Omental fat pad (tissue), 4 donors: ENCODE measurements around the gene PDE11A. TPM values are rescaled to one million over a fixed set of nuclear protein-coding genes. Genes with fewer than 3 reads are reported as not detected.
"Not testable (repeated sequence)": the region's sequence is repeated elsewhere in the genome, so short reads cannot be mapped to it uniquely, and the experiment has no call there.

Experiments used
- ATAC-seq: fragments of 150-250 bp; one replicate; pipeline ENCODE4 v1.9.1; 2016; ENCODE audit warnings: mild to moderate bottlenecking, moderate library complexity; ENCODE audit not compliant: low FRiP score
- DNase-seq: peaks from one replicate; pipeline ENCODE4 v3.0.0-alpha.2; 2019; ENCODE audit warnings: low spot score
- total RNA-seq, 4 donors: library from RNA; depleted of rRNA; stranded (reverse); fragments of >200 nt; gene quantifications; one replicate each; pipeline ENCODE4 v1.1.0, GENCODE V29; 2016
- TF ChIP-seq, protein P1 (sequence below), 3 donors: fragments of 450-650 bp; IDR thresholded peaks; one replicate each; pipeline ENCODE4 v1.5.1; 2016 to 2017; ENCODE audit warnings: antibody characterized with exemption in 3 of 3, mild to moderate bottlenecking in 3 of 3, moderate library complexity in 2 of 3

PDE11A gene
- total RNA-seq, 4 donors from 2014 or later: 0.16 to 0.65 TPM; not detected in 2

DNA sequence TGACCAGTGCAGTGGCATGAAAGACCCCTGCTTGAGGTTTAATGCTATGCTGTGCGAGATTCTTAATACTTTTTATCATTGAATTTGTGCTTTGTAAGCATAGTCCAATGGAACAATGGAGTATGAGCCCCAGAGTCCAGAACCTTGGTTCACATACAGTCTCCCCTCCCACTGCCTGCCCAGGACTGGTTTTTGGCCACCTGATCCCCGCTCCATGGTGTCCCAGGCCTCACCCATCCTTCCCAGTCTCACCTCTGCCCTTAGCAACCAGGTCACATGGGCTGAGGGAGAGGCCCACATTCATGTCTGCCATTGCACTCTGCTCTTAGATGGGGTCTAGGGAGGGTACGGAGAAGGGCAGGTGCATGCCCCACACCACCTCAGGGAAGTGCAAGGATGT, 6.3 kb downstream of the PDE11A start:
- TF ChIP-seq, protein P1, sequence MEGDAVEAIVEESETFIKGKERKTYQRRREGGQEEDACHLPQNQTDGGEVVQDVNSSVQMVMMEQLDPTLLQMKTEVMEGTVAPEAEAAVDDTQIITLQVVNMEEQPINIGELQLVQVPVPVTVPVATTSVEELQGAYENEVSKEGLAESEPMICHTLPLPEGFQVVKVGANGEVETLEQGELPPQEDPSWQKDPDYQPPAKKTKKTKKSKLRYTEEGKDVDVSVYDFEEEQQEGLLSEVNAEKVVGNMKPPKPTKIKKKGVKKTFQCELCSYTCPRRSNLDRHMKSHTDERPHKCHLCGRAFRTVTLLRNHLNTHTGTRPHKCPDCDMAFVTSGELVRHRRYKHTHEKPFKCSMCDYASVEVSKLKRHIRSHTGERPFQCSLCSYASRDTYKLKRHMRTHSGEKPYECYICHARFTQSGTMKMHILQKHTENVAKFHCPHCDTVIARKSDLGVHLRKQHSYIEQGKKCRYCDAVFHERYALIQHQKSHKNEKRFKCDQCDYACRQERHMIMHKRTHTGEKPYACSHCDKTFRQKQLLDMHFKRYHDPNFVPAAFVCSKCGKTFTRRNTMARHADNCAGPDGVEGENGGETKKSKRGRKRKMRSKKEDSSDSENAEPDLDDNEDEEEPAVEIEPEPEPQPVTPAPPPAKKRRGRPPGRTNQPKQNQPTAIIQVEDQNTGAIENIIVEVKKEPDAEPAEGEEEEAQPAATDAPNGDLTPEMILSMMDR (IDR thresholded peaks at IDR 0.05): no peak
- ATAC-seq (no peak), DNase-seq (no peak)

DNA sequence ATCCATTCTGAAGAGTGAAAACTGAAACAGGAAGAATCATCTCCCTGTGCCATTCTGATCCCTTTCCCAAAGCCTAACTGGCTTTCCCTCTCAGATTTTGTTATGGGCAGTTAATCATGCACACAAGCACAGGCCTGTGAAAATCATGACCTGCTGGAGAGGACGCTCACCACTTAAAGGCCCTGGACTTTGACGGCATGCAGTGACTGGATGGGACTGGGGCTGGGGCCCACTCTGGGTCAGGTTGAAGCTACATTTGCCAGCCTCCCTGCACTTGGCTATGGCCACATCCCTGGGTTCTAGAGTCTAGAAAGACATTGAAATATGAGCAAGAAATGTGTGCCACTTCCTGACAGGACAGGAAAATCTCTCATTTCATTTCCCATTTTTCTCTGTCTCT, 12.9 kb downstream of the PDE11A start:
- TF ChIP-seq, protein P1 (IDR thresholded peaks at IDR 0.05): no peak
- DNase-seq: no peak
- ATAC-seq: no peak

DNA sequence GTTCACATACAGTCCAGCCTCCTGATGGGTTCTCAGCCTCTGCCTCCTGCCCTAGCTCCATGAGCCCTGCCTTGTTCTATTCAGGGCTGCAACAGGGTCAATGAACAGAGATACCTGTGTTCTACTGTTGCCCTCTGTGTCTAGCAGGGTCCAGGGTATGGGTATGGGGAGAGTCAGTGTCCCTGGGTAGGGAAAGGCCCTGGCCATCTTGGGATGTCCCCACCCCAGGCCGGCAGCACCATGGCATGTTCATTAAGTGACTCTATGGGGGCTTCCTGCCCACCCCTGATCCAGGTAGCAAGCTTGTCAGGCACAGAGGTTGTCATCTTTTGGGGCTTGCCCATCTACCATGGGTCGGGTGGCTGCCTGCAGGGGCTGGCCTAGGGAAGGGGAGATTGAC, 13.5 kb downstream of the PDE11A start:
- no peak for ATAC-seq
- TF ChIP-seq, protein P1 (IDR thresholded peaks at IDR 0.05): no peak
- DNase-seq: no peak

DNA sequence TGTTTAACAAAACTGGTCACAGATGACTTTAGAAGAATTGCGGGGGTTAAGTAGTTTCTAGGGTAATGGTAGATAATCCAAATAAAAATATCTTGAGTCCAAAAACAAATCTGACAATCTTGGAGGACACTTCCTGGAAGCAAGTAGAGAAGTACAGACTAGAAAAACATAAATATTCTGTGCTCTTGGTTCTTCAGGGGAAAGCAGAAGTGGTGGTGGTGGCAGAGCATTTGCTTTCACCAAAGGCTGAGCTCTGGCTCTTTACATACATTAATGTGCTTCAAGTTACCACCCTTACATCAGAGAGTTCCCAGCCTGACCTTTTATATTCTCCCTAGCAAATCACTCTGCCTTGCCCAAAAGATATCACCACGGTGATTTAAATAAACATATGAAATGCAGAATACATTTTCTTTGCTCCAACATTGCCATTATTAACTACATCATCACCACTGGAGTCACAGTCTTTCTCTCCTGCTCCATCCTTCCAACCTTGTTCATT, 15.3 kb downstream of the PDE11A start:
- TF ChIP-seq, protein P1 (IDR thresholded peaks at IDR 0.05): no peak
- no peak for DNase-seq
- no peak for ATAC-seq

DNA sequence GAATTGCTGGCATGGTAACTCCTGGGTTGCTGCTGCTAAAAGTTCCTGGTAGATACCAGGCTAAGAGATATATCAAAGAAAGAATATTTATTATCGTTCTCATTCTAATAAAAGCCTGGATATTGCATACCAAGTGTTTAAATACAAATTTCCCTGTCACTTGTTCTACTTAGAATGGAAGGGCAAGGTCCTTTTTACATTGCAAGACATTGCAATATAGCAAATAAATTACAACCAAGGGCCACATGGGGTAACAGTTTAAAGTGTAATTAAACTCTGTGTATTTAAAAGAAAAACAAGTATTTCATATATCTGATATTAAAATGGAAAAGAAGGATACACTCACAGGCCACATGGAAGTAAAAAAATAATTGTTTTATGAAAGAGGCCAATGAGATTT, 16.2 kb downstream of the PDE11A start:
- ATAC-seq (no peak), DNase-seq (no peak)
- TF ChIP-seq, protein P1 (IDR thresholded peaks at IDR 0.05): no peak

DNA sequence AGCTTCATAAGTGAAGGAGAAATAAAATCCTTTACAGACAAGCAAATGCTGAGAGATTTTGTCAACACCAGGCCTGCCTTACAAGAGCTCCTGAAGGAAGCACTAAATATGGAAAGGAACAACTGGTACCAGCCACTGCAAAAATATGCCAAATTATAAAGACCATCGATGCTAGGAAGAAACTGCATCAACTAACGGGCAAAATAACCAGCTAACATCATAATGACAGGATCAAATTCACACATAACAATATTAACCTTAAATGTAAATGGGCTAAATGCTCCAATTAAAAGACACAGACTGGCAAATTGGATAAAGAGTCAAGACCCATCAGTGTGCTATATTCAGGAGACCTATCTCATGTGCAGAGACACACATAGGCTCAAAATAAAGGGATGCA, 21.3 kb downstream of the PDE11A start:
- DNase-seq, ATAC-seq: not testable (repeated sequence)

DNA sequence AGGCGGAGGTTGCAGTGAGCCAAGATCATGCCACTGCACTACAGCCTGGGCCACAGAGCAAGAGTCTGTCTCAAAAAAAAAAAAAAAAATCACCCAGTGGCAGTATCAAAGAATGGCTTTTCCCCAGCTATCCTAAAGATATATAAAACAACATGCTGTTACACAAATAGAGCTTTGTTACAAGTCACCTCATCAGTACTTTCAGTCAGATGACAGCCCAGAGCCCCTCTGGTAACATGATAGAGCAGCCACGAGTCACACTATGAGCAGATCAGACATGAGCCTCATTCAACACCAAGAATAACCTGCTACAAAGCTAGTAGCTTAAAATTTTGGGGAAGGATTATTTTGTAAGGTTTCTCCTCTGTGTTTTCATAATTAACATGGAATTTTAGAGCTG, 25.2 kb downstream of the PDE11A start:
- DNase-seq (no peak), ATAC-seq (no peak)
- TF ChIP-seq, protein P1 (IDR thresholded peaks at IDR 0.05): no peak

DNA sequence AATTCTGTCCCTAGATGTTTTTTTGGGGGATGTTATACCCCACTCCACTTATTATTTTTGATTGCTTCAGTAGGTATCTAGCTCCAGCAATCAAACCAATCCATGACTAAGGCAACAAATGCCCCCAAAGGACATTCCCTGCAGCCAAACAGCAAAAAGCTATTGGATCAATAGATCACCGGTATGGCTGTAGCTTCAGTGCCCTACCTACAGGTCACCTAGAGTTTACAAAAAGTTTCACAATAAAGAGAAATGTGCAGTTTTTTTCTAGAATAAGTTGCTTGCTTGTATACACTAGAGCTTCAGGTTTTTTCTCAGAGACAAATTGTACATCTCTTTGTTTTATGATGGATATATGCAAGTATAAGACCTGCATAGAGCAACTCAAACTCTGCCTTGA, 27.7 kb downstream of the PDE11A start:
- DNase-seq (no peak), ATAC-seq (no peak)

More for the DNA sequence above, 27.7 kb downstream of the PDE11A start:
- TF ChIP-seq, protein P1 (IDR thresholded peaks at IDR 0.05): no peak
